CD4-positive, alpha-beta T cell treated with Interleukin-4 for 1 hour (primary cell): ENCODE results near the gene TREH.
A peak's percentile ranks its signal among the peaks of the same experiment; 100 is the strongest.

Source experiments
- DNase-seq, 2 donors: peaks; one replicate each; pipeline ENCODE4 v3.0.0-alpha.2; 2020 to 2022

Gene TREH

GRCh38 chr11:118663381-118663780 lies 16.1 kb downstream of the TREH start:
- no peak for DNase-seq

GRCh38 chr11:118662401-118663271 lies 16.8 kb downstream of the TREH start:
- DNase-seq, result no peak

GRCh38 chr11:118661425-118662301 lies 17.8 kb downstream of the TREH start:
- no peak for DNase-seq

- DNase-seq, result no peak
Observed at GRCh38 chr11:118660681-118661424, 18.6 kb downstream of the TREH start.

GRCh38 chr11:118659953-118660680 lies 19.3 kb downstream of the TREH start:
- no peak for DNase-seq

- DNase-seq, result peak; percentile 86 to 87
Observed at GRCh38 chr11:118659314-118659952, 20.0 kb downstream of the TREH start.

GRCh38 chr11:118658429-118659313 lies 20.8 kb downstream of the TREH start:
- DNase-seq, result no peak

- no peak for DNase-seq
Observed at GRCh38 chr11:118657709-118658428, 21.6 kb downstream of the TREH start.

GRCh38 chr11:118657238-118657637 lies 22.2 kb downstream of the TREH start:
- DNase-seq, result no peak

- DNase-seq, result no peak
Observed at GRCh38 chr11:118656563-118657165, 22.8 kb downstream of the TREH start.

- DNase-seq, result no peak
Observed at GRCh38 chr11:118655486-118656190, 23.8 kb downstream of the TREH start.

GRCh38 chr11:118653684-118654390 lies 25.6 kb downstream of the TREH start:
- DNase-seq, result no peak

GRCh38 chr11:118652681-118653181 lies 26.7 kb downstream of the TREH start:
- no peak for DNase-seq

GRCh38 chr11:118651820-118652219 lies 27.6 kb downstream of the TREH start:
- no peak for DNase-seq

- no peak for DNase-seq
Observed at GRCh38 chr11:118650366-118650765, 29.1 kb downstream of the TREH start.

GRCh38 chr11:118649941-118650340 lies 29.5 kb downstream of the TREH start:
- DNase-seq, result no peak

- no peak for DNase-seq
Observed at GRCh38 chr11:118648291-118648690, 31.2 kb downstream of the TREH start.

GRCh38 chr11:118646393-118646792 lies 33.1 kb downstream of the TREH start:
- DNase-seq, result no peak
